22Rv1 (cell line): ENCODE data around the gene CDKAL1.

Experiments used
- ZFX ChIP-seq: fragments of 450-650 bp; IDR thresholded peaks from 2 replicates; pipeline ENCODE4 v1.6.1; 2017; ENCODE audit warnings: antibody characterized with exemption, borderline replicate concordance
- TF ChIP-seq, protein P1 (sequence below): fragments of 450-650 bp; IDR thresholded peaks from 2 replicates; pipeline ENCODE4 v1.5.1; 2017; ENCODE audit warnings: mild to moderate bottlenecking

DNA sequence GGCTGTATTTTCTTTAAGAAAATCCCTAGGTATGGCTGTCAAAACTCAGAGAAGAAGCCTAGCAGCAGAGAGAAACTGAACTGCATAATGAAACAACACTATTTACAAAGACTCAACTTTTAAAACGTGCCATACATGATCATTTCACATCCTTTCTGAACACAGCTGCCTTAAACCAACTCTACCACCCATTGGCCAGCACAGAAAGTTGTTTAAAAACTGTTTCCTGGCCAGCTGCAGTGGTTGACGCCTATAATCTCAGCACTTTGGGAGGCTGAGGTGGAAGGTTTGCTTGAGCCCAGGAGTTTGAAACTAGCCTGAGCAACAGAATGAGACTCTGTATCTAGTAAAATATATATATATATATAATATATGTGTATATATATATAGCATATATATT is 722.9 kb downstream of the CDKAL1 start:
- TF ChIP-seq, protein P1, sequence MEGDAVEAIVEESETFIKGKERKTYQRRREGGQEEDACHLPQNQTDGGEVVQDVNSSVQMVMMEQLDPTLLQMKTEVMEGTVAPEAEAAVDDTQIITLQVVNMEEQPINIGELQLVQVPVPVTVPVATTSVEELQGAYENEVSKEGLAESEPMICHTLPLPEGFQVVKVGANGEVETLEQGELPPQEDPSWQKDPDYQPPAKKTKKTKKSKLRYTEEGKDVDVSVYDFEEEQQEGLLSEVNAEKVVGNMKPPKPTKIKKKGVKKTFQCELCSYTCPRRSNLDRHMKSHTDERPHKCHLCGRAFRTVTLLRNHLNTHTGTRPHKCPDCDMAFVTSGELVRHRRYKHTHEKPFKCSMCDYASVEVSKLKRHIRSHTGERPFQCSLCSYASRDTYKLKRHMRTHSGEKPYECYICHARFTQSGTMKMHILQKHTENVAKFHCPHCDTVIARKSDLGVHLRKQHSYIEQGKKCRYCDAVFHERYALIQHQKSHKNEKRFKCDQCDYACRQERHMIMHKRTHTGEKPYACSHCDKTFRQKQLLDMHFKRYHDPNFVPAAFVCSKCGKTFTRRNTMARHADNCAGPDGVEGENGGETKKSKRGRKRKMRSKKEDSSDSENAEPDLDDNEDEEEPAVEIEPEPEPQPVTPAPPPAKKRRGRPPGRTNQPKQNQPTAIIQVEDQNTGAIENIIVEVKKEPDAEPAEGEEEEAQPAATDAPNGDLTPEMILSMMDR: no peak
- TF ChIP-seq ZFX: no peak
